Activated gamma-delta T cell (primary cell): ENCODE measurements around the gene TMPRSS12.
"Not testable (repeated sequence)": the region's sequence is repeated elsewhere in the genome, so short reads cannot be mapped to it uniquely, and the experiment has no call there.

Experiments used
- DNase-seq: peaks from one replicate; lab custom pipeline; 2025; lab: John Stamatoyannopoulos, UW

Gene TMPRSS12

DNA sequence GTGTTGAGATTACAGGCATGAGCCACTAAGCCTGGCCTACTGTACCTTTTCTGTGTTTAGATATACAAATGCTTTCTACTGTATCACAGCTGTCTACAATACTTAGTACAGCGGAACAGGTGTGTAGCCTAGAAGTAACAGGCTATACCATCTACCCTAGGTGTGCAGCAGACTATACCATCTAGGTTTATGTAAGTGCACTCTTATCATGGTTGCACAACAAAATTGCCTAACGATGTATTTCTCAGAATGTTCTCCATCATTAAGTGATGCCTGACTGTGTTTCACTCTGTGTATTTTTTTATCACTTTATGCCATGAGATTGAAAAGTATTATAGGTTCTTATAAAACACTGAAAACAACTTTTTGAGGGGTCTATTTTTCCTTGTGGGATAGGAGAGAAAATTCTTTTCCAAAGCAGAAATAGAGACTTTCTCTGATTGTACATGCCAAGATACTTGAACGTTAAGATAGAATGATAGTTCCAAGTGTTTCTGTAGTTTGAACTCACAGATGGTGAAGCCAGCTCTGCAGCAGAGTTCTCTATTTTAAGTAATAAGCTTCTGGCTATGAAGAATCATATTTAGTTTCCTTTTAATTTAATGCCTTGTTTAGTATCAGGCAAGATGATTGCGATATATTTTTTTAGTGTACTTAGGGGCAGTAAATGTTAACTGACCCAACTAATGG is 17.0 kb downstream of the TMPRSS12 start:
- no peak for DNase-seq

DNA sequence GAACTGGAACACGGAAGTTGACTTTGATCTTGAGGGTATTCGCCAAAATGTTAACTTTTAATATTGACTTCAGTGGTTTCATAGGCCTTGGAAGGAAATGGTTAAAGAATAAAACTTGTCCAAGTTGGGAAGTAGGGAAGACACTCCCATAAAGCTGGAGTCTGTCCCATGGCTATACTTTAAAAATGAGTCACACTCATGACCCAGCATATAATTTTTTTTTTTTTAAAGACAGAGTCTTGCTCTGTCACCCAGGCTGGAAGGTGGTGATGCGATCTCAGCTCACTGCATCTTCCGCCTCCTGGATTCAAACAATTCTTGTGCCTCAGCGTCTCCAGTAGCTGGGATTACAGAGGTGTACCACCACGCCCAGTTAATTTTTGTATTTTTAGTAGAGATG is 19.6 kb downstream of the TMPRSS12 start:
- no peak for DNase-seq

DNA sequence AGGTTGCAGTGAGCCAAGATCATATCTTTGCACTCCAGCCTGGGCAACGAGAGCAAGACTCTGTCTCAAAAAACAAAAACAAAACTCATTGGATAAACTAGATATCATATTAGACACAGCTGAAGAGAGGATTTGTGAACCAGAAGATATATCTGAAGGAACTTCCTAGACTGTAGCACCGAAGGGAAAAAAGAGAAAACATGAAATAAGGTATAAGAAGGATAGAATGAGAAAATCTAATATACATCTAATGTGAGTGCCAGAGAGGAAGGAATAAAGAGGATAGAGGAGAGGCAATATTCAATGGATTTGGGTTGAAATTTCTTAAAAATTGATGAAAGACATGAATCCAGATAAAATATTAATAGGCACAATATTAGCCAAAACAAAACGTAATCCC is 22.5 kb downstream of the TMPRSS12 start:
- DNase-seq: no peak

DNA sequence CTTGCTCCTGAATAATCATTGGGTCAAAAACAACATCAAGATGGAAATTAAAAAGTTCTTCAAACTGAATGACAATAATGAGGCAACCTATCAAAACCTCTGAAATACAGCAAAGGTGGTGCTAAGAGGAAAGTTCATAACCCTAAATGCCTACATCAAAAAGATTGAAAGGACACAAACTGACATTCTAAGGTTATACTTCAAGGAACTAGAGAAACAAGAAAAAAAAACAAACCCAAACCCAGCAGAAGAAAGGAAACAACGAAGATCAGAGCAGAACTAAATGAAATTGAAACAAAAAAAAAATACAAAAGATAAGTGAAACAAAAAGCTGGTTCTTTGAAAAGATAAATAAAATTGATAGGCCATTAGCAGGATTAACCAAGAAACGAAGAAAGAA is 26.2 kb downstream of the TMPRSS12 start:
- DNase-seq: not testable (repeated sequence)

DNA sequence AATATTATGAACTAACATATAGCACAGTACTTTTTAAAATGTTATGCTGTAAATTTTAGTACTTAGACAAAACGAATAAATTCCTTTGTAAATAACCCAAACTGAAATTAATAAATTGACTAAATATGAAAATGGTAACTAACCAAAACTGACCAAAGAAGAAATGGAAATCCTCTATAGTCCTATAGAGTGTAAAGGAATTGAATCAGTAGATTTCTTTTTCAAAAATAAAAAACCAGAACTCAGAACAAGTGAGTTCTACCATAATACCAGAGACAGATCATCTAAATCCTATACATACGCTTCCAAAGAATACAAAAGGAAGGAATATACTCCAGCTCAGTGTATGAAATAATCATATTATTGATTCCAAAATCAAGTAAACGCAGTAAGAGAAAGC is 39.8 kb downstream of the TMPRSS12 start:
- no peak for DNase-seq

DNA sequence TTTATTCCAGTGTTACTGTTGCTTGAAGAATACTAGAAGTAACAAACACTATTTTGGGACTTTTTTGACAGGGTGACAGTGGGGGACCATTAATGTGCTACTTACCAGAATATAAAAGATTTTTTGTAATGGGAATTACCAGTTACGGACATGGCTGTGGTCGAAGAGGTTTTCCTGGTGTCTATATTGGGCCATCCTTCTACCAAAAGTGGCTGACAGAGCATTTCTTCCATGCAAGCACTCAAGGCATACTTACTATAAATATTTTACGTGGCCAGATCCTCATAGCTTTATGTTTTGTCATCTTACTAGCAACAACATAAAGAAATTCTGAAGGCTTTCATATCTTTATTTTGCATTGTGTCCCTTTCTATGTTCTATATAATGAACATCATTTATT is 44.5 kb downstream of the TMPRSS12 start:
- DNase-seq: no peak

DNA sequence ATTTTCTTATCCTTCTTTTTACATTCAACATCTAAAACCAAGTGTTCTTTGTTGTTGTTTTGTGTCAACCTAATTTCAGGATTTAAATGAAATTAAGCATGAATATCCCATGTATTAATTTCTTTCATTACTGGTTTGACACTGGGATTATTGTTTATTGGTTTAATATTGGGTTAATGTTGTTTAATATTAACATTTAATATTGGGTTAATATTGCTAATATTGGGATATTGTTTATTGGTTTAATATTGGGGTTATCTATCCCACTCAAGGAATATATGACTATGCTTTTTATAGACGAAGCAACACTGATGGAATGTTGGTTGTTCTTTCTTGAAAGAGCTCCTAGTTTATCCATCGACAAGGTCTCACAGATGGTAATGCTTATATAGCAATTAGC is 45.9 kb downstream of the TMPRSS12 start:
- no peak for DNase-seq

DNA sequence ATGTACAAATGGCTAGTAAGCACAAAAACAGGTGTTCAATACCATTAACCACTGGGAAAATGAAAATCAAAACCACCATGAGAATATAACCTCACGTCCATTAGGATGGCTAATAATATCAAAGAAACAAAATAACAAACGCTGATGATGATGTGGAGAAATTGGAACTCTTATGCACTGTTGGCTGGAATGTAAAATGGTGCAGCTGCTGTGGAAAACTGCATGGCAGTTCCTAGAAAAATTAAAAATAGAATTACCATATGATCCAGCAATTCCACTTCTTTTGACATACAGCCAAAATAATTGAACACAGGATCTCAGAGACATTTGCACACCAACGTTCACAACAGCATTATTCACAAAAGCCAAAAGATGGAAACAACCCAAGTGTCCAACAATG is 51.5 kb downstream of the TMPRSS12 start:
- no peak for DNase-seq

DNA sequence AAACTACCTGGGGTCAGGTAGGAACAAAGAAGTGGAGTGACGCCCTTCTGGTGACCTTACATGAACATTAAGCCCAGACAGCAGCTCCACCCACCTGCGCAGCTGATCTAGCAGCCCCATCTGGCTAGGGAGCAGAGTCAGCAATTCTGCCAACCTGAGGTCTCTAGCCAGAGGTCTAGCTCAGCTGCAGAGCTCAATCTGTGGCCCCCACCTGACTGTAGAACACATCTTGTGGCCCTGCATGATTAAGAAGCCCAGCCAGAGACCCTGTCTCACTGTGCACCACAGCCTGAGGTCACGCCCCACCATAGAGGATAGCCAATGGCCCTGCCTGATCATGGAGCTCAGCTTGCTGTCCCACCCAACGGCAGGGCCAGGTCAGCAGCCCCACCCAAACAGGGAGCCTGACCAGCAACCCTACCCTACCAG is 59.0 kb downstream of the TMPRSS12 start:
- DNase-seq: no peak

DNA sequence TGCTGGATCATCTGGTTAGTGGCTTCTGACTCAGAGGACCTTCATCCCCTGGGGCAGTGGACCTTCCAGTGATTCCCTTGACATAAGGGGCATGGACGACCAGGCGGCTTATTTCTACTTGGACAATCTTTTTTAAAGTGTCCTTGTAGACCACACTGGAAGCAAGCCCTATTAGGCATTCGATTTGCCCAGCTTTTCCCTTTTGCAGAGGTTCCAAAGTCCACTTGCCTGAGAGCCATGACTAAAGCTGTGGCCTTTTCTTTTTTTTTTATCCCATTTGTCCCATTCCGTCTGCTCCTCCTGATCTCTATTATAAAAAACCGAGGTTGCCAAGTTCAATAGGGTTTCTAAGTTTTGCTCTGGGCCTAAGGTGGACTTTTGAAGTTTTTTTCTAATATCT is 65.8 kb downstream of the TMPRSS12 start:
- DNase-seq: not testable (repeated sequence)

DNA sequence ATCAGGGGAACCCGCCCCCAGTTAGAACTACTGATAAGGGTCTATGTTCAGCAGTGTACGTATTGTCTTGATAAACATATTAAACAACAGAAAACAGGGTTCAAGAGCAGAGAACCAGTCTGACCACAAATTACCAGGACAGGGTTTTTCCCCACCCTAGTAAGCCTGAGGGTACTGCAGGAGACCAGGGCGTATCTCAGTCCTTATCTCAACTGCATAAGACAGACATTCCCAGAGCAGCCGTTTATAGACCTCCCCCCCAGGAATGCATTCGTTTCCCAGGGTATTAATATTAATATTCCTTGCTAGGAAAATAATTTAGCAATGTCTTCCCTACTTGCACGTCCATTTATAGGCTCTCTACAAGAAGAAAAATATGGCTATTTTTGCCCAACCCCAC is 69.6 kb downstream of the TMPRSS12 start:
- DNase-seq: not testable (repeated sequence)

DNA sequence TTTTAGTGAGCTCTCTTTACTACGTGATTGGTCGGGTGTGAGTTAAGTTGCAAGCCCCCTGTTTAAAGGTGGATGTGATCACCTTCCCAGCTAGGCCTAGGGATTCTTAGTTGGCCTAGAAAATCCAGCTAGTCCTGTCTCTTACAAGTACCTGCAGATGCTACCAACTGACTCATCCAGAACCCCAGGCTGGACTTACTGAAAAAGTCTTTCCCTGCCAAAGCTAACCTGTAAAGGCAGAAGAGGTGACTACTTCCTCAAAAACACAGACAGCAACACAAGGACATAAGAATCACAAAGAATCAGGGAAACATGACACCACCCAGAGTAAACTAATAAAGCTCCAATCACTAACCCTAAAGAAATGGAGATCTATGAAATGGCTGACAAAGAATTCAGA is 70.5 kb downstream of the TMPRSS12 start:
- DNase-seq: no peak

DNA sequence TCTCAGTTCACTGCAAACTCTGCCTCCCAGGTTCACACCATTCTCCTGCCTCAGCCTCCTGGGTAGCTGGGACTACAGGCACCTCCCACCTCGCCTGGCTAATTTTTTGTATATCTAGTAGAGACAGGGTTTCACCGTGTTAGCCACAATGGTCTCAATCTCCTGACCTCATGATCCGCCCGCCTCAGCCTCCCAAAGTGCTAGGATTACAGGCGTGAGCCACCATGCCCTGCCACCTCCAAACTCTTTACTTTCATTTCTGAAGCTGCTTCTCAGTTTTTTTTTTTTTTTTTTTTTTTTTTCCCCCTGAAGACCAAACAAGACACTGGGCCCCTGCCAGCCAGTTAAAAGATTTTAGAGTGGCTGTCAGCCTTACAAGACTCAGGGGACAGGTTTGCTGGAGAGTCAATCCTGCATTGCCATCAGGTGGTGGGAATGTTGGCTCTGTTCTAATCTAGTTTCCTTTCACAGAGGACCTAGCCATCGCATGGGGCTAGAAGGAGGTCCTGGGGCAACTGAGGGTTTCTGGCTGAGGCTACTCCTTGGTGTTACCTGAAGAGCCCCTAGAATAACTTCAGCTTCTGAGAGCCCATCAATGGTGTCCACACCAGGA is 72.3 kb downstream of the TMPRSS12 start:
- no peak for DNase-seq

DNA sequence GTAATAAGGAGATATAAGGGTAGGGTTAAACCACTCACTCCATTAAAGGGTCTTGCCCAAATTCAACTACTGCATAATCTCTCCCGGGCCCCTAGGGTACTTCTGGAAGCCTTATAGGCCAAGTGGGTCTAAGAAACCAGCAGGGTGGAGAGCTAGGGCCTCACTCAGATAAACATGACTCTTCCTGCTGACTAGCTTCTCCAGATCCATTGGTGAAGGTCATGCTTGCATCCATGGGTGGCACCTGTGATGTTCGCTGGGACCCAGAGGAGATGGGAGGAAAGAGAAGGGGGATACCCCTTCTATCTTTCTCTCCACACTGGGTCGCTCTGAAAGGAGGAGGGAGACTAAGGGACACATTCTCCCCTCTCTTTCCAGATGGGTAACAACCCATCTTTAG is 73.6 kb downstream of the TMPRSS12 start:
- DNase-seq: no peak

DNA sequence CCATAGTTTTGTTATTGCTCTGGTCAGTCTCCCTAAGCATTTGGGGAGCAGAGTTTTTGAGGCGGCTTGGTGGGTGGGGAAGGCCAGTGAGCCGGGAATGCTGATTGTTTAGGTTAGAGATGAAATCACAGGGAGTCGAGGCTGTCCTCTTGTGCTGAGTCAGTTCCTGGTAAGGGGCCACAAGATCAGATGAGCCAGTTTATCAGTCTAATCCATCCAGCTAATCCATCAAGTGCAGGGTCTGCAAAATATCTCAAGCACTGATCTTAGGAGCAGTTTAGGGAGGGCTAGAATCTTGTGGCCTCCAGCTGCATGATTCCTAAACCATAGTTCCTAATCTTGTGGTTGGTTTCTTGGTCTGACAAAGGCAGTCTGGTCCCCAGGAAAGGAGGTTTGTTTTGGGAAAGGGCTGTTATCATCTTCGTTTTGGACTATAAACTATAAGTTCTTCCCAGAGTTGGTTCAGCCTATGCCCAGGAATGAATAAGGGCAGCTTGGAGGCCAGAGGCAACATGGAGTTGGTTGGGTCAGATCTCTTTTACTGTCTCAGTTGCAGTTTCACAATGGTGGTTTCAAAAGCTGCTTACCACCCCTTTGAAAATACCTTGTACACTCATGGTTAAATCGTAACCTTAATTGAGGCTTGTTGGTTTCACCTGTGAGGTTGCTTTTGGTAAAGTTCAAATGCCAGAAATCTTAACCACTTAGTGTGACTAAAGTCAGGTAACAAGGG is 76.0 kb downstream of the TMPRSS12 start:
- DNase-seq: no peak

DNA sequence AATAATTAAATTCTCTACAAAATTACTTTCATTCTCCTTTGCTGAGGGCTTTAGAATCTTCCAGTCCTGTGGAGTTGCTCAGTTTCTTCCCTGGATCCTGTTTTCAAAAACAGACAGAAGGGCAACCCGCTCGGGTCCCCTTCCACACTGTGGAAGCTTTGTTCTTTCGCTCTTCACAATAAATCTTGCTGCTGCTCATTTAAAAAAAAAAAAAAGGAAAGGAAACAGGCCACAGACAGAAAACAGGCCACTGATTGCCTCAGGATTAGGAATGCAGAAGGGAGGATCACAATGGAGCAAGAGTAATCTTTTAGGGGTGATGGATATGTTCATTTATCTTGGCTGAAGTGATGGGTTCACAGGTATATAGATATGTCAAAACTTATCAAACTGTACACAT is 80.1 kb downstream of the TMPRSS12 start:
- DNase-seq: no peak

DNA sequence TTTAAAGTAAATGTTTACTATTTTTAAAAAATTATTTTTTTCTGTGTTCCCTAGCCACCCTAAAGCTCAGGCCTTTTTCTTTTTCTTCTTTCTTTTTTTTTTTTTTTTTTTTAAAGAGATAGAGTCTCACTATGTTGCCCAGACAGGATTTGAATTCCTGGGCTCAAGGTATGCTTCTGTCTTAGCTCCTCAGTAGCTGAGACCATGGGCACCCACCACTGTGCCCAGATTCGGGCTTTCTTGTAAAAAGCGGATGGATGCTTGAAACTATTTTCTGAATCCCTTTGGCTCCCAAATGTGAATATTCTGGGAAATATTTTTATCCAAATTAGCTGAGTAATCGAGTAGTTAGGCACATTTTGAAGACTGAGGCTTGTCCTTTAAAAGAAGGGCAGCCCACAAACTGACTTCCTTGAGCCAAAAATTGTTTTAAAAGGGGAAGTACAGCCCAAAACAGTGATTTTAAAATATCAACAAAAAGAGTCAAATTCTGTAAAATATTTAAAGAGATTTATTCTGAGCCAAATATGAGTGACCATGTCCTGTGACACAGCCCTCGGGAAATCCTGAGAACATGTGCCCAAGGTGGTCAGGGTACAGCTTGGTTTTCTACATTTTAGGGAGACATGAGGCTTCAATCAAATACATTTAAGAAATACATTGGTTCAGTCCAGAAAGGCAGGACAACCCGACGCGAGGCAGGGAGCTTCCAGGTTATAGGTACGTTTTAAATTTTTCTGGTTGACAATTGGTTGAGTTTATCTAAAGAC is 80.8 kb downstream of the TMPRSS12 start:
- no peak for DNase-seq

DNA sequence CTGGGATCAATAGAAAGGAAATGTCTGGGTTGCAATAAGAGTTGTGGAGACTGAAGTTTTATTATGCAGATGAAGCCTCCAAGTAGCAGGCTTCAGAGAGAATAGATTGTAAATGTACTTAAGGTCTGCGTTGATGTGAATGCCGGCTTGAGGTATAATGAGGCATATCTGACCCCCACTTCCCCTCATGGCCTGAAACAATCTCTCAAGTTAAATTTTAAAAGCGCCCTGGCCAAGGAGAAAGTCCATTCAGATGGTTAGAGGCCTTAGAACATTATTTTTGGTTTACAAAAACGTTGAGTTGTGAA is 81.4 kb downstream of the TMPRSS12 start:
- DNase-seq: no peak

DNA sequence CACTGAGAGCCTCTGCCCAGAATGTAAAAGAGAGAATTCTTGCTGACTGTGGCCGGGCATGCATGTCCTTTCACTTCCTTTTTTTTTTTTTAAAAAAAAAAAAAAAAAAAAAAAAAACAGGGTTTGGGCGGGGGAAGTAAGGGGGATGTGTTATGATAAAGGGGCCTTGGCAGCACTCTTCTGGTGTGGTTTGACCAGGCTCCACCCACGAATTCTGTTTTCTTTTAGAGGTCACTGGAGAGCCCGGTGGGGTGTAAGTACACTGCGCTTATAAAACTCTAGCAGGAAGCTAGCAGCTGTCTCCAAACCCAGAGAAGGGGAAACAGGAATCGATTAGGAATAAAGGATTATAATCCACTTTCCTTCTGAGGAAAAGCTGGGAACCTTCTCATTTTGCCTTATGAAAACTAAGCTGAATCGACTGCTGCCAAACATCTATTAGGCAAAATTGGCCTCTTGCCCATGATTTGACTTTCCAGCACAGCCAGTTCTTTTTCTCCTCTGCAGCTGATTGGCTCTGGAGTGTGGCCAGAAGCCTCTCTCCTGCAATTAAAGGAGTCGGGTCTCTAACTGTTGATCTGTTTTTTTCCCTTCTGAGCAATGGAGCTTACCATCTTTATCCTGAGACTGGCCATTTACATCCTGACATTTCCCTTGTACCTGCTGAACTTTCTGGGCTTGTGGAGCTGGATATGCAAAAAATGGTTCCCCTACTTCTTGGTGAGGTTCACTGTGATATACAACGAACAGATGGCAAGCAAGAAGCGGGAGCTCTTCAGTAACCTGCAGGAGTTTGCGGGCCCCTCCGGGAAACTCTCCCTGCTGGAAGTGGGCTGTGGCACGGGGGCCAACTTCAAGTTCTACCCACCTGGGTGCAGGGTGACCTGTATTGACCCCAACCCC is 82.0 kb downstream of the TMPRSS12 start:
- DNase-seq: no peak

DNA sequence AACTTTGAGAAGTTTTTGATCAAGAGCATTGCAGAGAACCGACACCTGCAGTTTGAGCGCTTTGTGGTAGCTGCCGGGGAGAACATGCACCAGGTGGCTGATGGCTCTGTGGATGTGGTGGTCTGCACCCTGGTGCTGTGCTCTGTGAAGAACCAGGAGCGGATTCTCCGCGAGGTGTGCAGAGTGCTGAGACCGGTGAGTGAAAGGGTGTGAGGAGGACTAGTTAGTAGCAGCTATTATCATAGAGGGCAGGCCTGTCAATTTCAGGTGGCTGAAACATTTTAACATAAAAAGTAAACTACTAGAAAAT is 82.6 kb downstream of the TMPRSS12 start:
- no peak for DNase-seq

DNA sequence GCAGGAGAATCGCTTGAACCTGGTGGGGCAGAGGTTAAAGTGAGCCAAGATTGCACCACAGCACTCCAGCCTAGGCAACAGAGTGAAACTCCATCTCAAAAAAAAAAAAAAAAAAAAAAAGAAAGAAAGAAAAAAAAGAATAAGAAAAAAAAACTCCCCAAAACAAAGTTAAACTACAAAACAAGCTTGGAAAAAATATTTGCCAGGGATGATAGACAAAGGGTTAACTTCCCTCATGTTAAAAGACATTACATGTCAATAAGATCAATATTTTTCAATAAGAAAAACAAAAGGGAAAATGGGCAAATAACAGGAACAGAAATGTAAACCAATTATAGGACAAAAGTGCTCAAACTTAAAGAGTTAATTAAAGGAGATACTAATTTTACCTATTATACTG is 83.2 kb downstream of the TMPRSS12 start:
- DNase-seq: no peak

DNA sequence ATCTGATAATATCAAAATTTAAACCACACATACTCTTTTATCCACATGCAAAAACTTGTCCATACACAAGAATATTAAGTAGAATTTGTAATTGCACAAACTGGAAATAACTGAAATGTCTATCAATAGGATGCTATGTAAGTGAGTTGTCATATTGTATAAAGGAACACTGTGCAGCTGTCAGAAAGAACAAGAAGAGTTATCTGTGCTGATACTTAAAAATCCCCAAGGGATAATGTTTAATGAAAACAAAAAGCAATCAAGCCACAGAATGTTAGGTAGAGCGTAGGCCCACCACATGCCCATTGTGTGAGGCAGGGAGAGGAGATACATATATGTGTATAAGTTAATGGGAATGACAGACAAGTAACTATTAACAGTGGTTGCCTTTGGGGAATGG is 83.7 kb downstream of the TMPRSS12 start:
- DNase-seq: no peak
